Stimulated activated CD8-positive, alpha-beta memory T cell treated with anti-CD3 and anti-CD28 coated beads, Interleukin-2, amount 100 ng/mL, for 48 hours (primary cell): ENCODE results near the gene NFATC3.
A peak's percentile ranks its signal among the peaks of the same experiment; 100 is the strongest.

ENCODE experiments used
- DNase-seq, 2 donors: peaks; one replicate each; pipeline ENCODE4 v3.0.0-alpha.2; 2020; ENCODE audit warnings: low read depth in 2 of 2

Gene NFATC3

DNA sequence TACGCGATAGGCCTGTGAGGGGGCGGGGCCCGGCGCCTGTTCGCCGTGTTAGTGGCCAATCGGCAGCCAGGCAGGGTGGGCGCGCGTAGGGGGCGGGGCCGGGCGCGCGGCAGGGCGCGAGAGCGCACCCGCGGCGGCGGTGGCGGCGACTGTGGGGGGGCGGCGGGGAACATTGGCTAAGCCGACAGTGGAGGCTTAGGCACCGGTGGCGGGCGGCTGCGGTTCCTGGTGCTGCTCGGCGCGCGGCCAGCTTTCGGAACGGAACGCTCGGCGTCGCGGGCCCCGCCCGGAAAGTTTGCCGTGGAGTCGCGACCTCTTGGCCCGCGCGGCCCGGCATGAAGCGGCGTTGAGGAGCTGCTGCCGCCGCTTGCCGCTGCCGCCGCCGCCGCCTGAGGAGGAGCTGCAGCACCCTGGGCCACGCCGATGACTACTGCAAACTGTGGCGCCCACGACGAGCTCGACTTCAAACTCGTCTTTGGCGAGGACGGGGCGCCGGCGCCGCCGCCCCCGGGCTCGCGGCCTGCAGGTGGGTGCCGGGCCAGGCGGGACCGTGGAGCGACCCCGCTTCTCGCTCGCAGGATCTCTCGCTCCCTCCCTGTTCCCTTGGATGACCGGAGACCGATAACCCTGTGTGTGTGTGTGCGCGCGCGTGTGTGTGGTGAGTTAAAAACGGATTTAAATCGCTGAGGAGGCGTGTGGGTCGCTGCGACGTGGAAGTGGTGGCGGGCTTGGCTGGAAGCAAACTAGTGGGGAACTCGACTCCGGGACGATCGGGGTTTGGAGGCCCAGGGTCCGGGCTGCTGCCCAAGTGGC lies at the start of gene NFATC3:
Gene NFATC3 (plus strand): TSS at position 112 of the 813 bp plus-strand sequence. CDS start 312 bp downstream, at position 424.
- peak; percentile 98 to 100 for DNase-seq

DNA sequence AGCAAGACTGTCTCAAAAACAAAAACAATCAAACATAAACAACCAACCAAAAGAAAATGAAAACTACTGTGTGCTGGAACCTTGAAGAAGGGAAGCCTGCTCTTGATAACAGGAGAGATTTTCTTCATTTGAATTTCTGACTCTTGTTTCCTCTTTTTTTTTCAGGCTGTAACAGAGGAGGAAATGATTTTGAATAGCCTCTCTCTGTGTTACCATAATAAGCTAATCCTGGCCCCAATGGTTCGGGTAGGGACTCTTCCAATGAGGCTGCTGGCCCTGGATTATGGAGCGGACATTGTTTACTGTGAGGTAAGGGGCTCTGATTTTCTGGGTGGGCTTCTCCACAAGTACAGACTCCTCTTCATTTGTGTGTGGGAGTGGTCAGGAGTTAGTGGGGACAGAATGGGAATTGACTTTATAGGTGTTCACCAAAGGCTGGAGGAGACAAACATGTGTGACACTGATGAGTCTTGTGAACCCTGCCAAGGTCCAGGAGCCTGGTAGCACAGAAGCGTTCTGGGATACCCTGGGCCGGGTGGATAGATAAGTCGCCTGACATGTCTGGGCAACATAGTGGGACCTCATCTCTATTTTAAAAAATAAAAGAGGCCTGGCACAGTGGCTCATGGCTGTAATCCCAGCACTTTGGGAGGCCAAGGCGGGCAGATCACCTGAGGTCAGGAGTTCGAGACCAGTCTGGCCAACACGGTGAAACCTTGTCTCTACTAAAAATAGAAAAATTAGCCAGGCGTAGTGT lies 47.2 kb upstream of the NFATC3 start:
- no peak for DNase-seq

DNA sequence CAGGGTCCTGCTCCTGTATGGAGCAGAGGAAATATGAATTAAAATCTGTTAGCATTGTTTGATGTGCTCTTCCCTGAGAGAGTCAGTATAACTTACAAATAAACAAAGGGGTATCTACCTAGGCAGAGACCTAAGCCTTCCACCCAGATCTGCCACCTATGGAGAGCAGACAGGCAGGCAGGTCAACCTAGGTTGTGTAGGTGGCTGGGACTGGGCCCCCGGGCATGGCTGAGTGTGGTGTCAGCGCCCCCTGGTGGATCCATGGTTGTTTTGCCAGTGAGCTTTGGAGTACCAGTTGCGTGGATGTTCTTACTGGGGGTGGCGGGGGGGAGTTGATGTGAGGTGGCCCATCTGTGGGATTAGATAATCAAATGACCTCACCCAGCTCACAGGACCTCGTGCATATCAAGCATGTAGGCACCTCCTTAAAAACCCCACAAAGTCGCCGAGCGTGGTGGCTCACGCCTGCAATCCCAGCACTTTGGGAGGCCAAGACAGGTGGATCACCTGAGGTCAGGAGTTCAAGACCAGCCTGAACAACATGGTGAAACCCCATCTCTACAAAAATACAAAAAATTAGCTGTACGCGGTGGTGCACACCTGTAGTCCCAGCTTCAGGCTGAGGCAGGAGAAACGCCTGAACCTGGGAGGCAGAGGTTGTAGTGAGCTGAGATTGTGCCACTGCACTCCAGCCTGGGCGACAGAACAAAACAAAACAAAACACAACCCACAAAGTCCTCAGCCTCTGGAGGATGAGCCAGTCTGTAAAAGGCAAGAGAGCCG lies 44.5 kb upstream of the NFATC3 start:
- peak; percentile 81 to 84 for DNase-seq

DNA sequence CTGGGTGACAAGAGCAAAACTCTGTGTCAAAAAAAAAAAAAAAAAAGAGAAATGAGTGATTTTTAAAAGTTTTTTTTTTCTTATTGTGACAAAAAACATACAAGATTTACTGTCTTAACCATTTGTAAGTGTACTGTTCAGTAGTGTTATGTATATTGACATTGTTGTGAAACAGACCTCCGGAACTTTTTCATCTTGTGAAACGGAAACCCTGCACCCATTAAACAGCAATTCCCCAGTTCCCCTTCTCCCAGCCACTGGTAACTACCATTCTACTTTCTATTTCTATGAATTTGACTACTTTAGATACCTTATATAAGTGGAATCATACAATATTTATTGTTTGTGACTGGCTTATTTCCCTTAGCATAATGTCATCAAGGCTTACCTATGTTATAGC lies 43.4 kb upstream of the NFATC3 start:
- DNase-seq, result no peak

DNA sequence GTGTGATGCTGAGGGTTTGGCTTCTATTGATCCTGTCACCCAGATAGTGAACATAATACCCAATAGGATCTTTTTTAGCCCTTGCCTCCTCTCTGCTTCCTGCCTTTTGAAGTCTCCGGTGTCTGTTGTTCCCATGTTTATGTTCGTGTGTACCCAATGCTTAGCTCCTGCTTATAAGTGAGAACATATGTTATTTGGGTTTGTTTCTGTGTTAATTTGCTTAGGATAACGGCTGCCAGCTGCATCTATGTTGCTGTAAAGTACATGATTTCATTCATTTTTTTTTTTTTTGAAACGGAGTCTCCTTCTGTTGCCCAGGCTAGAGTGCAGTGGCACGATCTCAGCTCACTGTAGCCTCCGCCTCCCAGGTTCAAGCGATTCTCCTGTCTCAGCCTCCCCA lies 39.1 kb upstream of the NFATC3 start:
- DNase-seq, result no peak

DNA sequence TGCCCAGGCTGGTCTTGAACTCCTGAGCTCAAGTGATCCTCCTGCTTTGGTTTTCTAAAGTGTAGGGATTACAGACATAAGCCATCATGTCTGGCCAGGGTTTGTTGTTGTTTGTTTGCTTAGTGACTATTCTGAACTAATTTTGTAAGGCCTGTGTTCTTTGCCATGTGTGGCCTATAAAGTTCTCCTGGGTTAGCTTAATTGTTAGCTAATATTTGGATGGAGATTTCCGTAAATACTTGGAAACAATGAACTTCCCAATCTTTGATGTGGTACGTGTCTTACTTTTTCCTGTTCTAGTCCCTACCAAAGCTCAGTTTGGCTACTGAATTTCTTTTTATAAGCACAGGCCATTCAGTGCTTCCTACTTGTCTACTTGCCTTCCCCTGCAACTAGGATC lies 37.2 kb upstream of the NFATC3 start:
- no peak for DNase-seq

DNA sequence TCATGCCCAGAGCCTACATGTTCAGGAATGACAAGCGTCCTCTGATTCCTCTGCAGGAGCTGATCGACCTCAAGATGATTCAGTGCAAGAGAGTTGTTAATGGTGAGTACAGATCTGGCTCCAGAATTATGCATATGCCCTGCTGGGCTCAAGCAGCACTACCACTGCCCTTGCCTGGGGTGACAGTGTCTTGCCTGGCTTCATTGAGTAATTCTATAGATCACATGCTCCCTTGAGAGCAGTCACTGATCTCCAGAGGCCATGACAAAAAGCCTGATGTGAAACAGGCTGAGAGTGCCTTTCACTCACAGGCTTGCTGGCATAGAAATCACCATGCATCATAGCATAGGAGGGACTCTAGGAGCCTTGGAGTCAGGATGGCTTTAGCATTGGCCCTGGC lies 35.7 kb upstream of the NFATC3 start:
- DNase-seq, result no peak

DNA sequence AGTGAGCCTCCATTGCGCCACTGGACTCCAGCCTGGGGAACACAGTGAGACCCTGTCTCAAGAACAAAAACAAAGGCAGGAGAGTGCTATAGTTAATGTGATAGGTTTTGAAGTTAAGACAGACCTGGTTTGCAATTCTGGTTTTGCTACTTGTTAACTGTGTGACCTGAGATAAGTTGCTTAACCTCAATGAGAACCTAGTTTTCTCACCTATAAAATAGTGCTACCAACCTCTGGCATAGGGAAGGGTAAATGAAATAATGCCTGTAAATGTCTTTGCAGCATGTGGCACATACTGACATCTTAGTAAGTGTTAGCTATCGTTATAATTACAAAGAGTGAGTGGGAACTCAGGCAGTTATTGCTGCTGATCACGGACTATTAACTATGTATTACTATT lies 29.8 kb upstream of the NFATC3 start:
- no peak for DNase-seq

DNA sequence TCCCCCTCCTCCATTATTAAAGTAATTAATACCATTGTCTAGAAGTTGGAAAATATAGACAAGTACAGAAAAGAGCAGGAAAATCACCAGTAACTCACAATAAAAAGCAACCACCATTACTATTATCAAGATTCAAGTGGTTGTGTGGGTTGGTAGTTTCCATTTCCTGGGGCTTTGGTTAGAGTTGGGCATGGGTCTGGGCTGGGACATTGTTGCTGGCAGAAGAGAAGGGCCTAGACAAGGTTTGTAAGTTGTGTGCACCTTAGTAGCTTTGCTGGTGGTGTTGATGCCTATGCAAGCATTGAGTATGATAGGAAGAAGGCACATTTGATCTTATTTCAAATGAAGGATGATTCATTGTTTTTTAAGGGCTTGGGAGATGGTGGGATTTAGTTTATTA lies 25.4 kb upstream of the NFATC3 start:
- no peak for DNase-seq

DNA sequence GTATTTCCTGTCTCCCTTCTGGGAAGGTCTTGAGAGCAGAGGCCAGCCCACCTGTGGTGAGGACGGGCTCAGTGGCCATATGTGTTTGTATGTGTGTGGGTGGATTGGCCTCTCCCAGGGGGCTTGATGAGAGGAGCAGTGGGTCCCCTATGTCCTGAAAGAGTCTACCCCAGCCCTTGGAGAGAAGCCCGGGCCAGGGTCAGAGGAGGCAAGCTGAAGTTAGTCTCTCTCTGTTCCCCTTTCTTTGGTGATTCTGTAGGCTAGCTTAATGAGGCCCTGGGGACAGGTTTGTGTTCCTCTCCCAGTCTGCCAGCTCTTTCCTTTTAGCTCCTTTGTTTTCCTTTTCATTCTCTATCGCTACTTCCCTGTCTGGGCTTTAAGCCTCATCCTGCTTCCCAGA lies 23.8 kb upstream of the NFATC3 start:
- no peak for DNase-seq

DNA sequence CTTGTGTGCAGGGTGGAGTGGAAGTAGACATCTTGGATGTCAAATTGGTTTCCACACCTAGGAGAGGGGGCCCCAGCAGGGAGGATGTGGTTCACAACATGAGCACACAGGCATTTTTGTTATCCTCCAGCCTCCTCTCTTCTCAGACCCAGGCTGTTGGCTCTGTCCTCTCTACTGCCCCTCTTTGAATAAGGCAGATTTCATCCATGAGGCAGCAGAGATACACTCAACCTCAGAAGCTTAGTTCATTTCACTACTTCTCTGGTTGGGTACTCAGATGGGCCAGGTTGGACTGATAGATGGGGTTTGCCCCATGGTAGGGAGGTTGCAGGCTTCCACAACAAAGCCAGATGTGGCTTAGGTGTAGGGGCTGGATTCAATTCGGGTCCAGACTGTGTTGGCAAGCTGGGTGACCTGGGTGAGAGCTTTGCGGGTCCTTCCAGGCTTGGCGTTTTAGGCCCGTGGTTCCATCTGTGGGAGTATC lies 22.2 kb upstream of the NFATC3 start:
- DNase-seq, result no peak

DNA sequence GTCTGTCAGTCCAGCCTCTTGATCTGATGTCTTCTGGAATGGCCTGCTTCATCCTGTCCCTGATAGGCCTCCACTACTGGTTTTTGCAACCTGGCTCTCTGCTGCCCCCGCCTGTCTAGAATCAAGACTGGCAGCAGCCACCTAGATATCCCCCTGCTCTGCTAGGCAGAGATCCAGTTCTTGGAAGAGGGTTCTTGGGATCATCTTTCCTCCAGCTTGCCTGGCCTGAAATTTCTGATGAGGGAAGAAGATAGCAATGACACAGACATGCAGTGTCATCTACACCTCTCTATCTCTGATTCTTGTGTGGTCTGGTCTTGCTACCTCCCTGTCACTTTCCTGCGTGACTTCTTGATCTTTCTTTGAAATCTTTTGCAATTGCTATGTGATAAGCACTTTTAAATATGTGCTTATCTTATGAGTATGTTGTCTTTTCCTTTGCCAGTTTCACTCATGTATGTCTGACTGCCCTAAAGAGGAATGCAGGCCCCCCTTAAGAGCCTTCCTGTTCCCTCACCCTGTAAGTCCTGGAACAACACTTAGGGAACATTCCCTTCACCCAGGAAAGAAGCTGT lies 20.3 kb upstream of the NFATC3 start:
- peak; percentile 43 to 57 for DNase-seq

DNA sequence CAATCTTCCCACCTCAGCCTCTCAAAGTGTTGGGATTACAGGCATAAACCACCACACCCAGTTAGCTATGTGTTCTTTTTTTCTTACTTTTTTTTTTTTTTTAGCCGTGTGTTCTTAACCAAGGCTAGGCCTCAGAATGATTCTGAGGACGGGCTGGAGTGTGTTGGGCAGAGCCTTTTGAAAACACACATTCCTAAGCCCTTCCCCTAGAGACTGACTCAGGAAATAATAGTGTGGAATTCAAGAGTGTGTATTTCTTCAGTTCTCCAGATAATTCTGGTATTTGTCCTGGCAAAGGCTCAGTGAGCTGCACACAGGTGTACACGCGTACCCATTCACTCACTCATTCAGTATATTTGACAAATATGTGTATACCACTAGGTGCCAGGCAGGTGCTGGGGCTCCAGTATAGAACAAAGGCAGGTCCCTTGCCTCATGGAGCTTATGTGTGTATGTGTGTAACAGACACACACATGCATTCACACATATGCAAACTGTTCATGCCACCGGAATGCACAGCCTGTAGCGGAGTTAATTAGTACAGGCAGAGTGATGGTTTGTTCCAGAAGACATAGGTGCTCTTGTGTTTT lies 19.4 kb upstream of the NFATC3 start:
- no peak for DNase-seq

DNA sequence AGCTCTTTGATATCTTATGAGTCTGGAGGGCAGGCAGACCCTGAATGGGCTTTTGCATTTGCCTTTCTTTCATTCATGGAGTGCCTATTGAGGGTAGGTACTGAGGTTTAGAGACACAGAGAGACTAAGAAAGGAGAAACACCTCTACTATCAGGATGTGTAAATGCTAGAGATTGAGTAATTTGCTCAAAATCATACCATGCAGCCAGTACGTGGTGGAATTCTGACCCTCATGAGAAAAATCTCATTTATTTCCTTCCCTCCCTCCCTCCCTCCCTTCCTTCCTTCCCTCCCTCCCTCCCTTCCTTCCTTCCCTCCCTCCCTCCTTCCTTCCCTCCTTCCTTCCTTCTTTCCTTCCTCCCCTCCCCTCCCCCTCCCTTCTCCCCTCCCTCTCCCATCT lies 18.4 kb upstream of the NFATC3 start:
- DNase-seq, result no peak

DNA sequence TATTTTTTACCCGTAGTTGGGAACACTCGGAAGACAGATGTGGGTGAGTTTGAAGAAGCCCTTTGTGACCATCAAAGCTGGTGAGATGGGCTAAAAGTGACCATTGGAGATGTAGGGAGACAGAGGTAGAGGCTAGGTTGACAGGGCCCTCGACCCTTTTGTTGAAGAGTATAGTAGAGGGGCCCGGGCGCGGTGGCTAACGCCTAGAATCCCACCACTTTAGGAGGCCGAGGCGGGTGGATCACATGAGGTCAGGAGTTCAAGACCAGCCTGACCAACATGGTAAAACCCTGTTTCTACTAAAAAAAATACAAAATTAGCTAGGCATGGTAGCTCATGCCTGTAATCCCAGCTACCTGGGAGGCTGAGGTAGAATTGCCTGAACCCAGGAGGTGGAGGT lies 16.2 kb upstream of the NFATC3 start:
- DNase-seq, result no peak

DNA sequence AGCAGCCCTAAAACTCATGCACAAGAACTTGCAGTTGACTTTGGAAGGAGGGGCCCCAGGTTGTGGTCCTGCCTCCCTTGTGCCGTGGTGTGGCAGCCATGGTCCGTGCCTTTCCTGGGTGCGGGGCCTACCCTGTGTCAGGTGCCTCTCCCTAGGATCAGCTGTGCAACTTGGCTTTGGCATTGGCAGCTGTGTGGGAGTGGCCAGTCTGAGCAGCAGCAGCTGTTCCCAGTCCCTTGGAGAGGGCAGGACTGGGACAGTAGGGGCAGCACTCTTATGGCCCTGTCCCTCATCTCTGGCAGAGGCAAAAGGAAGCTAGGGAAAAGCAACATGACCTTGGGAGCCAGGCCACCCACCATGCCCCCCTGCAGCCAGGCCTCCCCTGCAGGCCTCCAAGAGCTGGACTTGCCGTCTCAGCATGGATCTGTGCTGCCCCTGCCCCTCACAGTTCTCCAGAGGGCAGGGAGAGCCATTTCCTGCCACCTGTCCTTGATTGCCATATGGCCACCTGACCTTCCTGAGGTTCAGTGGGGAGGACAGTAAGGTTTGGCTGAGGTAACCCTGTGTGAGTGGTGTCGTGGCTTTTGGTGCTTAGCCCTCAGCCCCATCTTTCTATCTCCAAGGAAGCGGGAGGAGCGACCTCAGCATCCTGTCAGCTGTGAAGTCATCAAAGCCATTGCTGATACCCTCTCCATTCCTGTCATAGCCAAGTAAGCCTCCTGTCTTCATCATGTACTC lies 15.5 kb upstream of the NFATC3 start:
- no peak for DNase-seq

DNA sequence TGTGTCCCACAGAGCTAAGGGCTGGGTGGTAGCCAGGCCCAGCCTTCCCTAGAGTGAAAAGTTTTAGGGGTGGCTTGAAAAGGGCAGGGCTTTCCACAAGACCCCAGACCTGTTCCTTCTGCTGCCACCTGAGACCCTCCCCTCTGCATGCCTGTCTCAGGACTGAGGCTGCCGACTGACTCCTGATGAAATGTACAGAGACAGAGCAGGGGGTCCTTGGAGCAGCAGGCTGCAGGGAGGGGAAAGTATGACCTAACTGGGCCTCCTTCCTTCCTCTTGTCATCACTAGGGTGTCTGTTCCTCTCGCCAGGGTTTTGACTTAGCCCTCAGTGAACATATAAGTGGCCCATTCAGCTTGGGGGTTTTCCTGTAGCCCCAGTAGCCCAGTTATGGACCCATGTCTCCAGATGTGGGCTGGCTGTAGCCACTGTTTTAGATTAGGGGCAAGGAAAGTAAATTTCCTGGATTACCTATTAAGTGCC lies 14.9 kb upstream of the NFATC3 start:
- DNase-seq, result no peak

DNA sequence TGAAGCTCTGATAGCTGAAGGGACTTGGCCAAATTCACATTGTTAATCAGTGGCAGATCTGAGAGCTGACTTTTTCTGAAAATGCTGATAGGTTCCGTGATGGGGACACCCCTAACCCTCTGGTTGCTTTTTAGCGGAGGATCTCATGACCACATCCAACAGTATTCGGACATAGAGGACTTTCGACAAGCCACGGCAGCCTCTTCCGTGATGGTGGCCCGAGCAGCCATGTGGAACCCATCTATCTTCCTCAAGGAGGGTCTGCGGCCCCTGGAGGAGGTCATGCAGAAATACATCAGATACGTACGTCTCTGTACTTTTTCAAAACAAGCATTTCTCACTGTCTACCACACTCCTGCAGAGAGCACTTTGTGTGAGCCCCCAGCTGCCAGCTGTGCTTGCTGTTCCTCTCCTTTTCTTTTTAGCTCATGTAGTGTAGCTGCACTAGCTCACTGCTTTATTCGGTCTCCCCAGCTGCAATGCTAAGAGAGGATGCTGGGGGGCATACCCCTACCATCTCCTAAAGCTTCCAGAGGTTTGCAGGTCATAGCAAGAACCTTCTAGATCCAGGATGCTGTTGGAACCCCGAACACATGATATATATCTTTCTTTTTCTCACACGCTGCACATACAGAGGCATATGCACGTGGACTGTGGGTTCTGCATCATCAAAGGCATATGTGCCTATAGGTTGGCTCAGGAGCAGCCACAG lies 14.2 kb upstream of the NFATC3 start:
- DNase-seq, result no peak

DNA sequence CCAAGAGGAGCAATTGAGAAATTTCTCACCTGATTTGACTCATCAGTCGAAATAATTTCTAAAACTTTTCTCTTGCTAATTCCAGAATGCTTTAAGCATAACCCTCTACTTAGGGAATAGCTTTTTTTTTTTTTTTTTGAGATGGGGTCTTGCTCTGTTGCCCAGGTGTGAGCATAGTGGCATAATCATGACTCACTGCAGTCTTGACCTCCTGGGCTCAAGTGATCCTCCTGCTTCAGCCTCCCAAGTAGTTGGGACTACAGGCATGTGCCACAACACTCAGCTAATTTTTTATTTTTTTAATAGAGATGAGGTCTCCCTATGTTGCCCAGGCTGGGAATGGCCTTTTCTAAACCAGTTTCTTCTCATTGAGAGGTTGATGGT lies 13.7 kb upstream of the NFATC3 start:
- DNase-seq, result no peak
